H1 (cell line): ENCODE measurements around the gene ERAP2. TPM values are rescaled to one million over a fixed set of nuclear protein-coding genes. Genes with fewer than 3 reads are reported as not detected.
A peak's percentile ranks its signal among the peaks of the same experiment; 100 is the strongest.

Experiments used
- CTCF ChIA-PET: fragments of 300-600 bp; sonication (Branson Sonifier 250); formaldehyde crosslinking; loops from one replicate; lab custom pipeline; 2021; ENCODE audit not compliant: partially characterized antibody; lab: Charles Lee
- POLR2A ChIA-PET: fragments of 300-600 bp; sonication (Branson Sonifier 250); formaldehyde crosslinking; loops from one replicate; lab custom pipeline; 2021; ENCODE audit warnings: inconsistent platforms; ENCODE audit not compliant: partially characterized antibody; lab: Charles Lee
- DNase-seq, 2 experiments: peaks; one replicate each; pipeline versions ENCODE4 v3.0.0 to v3.0.0-alpha.2; 2010 to 2022; ENCODE audit warnings: low spot score in 2 of 2, low read depth in 1 of 2, mixed read lengths in 1 of 2
- FAIRE-seq: peaks from 2 replicates; lab custom pipeline; 2011; peaks lifted over from hg19 to GRCh38; lab: Jason Lieb, UNC
- H2AFZ ChIP-seq: 2 replicates; pipeline ENCODE4 v1.8.1; 2012; ENCODE audit warnings: low read length, inconsistent platforms
- H2AK5ac ChIP-seq: 2 replicates; pipeline ENCODE4 v1.6.1; 2013; ENCODE audit warnings: low read depth, low read length
- H2BK120ac ChIP-seq: replicated peaks from 2 replicates; pipeline ENCODE3; 2013; ENCODE audit warnings: low read depth, low read length, inconsistent platforms
- H2BK12ac ChIP-seq: 2 replicates; pipeline ENCODE4 v1.6.1; 2013; ENCODE audit warnings: low read depth, low read length
- H2BK15ac ChIP-seq: 2 replicates; pipeline ENCODE4 v1.6.1; 2013; ENCODE audit warnings: low read length
- H2BK20ac ChIP-seq: 2 replicates; pipeline ENCODE4 v1.6.1; 2013; ENCODE audit warnings: low read length
- H2BK5ac ChIP-seq: 2 replicates; pipeline ENCODE4 v1.6.1; 2013; ENCODE audit warnings: low read depth, low read length
- H3K14ac ChIP-seq: 2 replicates; pipeline ENCODE4 v1.6.1; 2013; ENCODE audit warnings: inconsistent platforms; ENCODE audit not compliant: insufficient read length
- H3K18ac ChIP-seq: 2 replicates; pipeline ENCODE4 v1.6.1; 2013; ENCODE audit warnings: low read length; ENCODE audit errors: extremely low read depth
- H3K23ac ChIP-seq: 2 replicates; pipeline ENCODE4 v1.6.1; 2013; ENCODE audit warnings: inconsistent platforms; ENCODE audit not compliant: insufficient read length
- H3K23me2 ChIP-seq: 2 replicates; pipeline ENCODE4 v1.6.1; 2013; ENCODE audit warnings: low read depth, low read length
- H3K27ac ChIP-seq: 2 replicates; pipeline ENCODE4 v1.6.1; 2011; ENCODE audit warnings: low read depth, low read length, inconsistent platforms
- H3K27me3 ChIP-seq, 4 experiments: replicated peaks in 1 of 4; 1 replicate in 1 of 4; 2 replicates in 3 of 4; pipeline versions ENCODE4 v1.6.1 to v1.8.1; 2011 to 2013; ENCODE audit warnings: low read length in 3 of 4, mild to moderate bottlenecking in 3 of 4, inconsistent platforms in 2 of 4, mixed read lengths in 2 of 4, moderate library complexity in 1 of 4; ENCODE audit not compliant: control insufficient read depth in 3 of 4, insufficient read depth in 3 of 4; ENCODE audit errors: extremely low read depth in 1 of 4
- H3K36me3 ChIP-seq, 4 experiments: 2 replicates each; pipeline versions ENCODE4 v1.6.1 to v1.8.1; 2011 to 2013; ENCODE audit warnings: mild to moderate bottlenecking in 4 of 4, low read length in 3 of 4, moderate library complexity in 2 of 4, control low read depth in 1 of 4, inconsistent platforms in 1 of 4; ENCODE audit not compliant: insufficient read depth in 4 of 4, control insufficient read depth in 2 of 4
- H3K4ac ChIP-seq: replicated peaks from 2 replicates; pipeline ENCODE3; 2013; ENCODE audit warnings: low read length, low read depth, mixed read lengths, inconsistent platforms; ENCODE audit not compliant: insufficient read length
- H3K4me1 ChIP-seq, 4 experiments: replicated peaks in 1 of 4; 1 replicate in 1 of 4; 2 replicates in 3 of 4; pipeline versions ENCODE4 v1.6.1 to v1.8.1; 2011 to 2013; ENCODE audit warnings: low read length in 3 of 4, inconsistent platforms in 2 of 4, mixed read lengths in 1 of 4; ENCODE audit not compliant: insufficient read depth in 4 of 4, control insufficient read depth in 3 of 4
- H3K4me2 ChIP-seq, 2 experiments: 2 replicates each; pipeline versions ENCODE4 v1.6.1 to v1.8.1; 2011 to 2013; ENCODE audit warnings: low read depth in 2 of 2, low read length in 2 of 2, control low read depth in 1 of 2, inconsistent platforms in 1 of 2, mild to moderate bottlenecking in 1 of 2; ENCODE audit not compliant: insufficient read depth in 1 of 2
- H3K4me3 ChIP-seq, 4 experiments: fragments of 200-600, 300-600 bp in 1 of 4; sonication (generic), shearing (Covaris generic), sonication (Bioruptor Twin) in 1 of 4; 2 replicates each; pipeline versions ENCODE4 v1.5.1 to v1.8.1; 2011 to 2016; ENCODE audit warnings: low read length in 4 of 4, low read depth in 3 of 4, control low read depth in 2 of 4, inconsistent platforms in 2 of 4, mild to moderate bottlenecking in 2 of 4, mixed read lengths in 1 of 4, moderate library complexity in 1 of 4; ENCODE audit not compliant: insufficient read depth in 2 of 4; ENCODE audit errors: extremely low read depth in 1 of 4
- H3K56ac ChIP-seq: replicated peaks from 2 replicates; pipeline ENCODE3; 2013; ENCODE audit warnings: low read depth, mild to moderate bottlenecking, mixed read lengths, low read length, inconsistent platforms; ENCODE audit not compliant: insufficient read length
- H3K79me1 ChIP-seq: 2 replicates; pipeline ENCODE4 v1.6.1; 2013; ENCODE audit warnings: low read depth, low read length, control low read depth
- H3K79me2 ChIP-seq, 2 experiments: 2 replicates each; pipeline versions ENCODE4 v1.6.1 to v1.8.1; 2012 to 2013; ENCODE audit warnings: low read length in 2 of 2, mild to moderate bottlenecking in 2 of 2, inconsistent platforms in 1 of 2; ENCODE audit not compliant: insufficient read depth in 2 of 2, control insufficient read depth in 1 of 2
- H3K9ac ChIP-seq, 4 experiments: replicated peaks in 1 of 4; 1 replicate in 1 of 4; 2 replicates in 3 of 4; pipeline versions ENCODE4 v1.6.1 to v1.8.1; 2011 to 2013; ENCODE audit warnings: low read depth in 3 of 4, low read length in 3 of 4, control low read depth in 2 of 4, mild to moderate bottlenecking in 2 of 4, moderate library complexity in 2 of 4, inconsistent platforms in 1 of 4; ENCODE audit errors: extremely low read depth in 1 of 4
- H3K9me3 ChIP-seq, 2 experiments: 2 replicates each; pipeline versions ENCODE4 v1.6.1 to v1.8.1; 2012 to 2013; ENCODE audit warnings: mild to moderate bottlenecking in 2 of 2, moderate library complexity in 2 of 2, control low read depth in 1 of 2, inconsistent platforms in 1 of 2, low read depth in 1 of 2, low read length in 1 of 2, mixed read lengths in 1 of 2; ENCODE audit not compliant: insufficient read depth in 2 of 2
- H4K20me1 ChIP-seq, 2 experiments: replicated peaks in 1 of 2; 2 replicates each; pipeline versions ENCODE3 to v1.8.1; 2011 to 2013; ENCODE audit warnings: inconsistent platforms in 2 of 2, low read length in 2 of 2, mild to moderate bottlenecking in 1 of 2; ENCODE audit not compliant: insufficient read depth in 2 of 2, control insufficient read depth in 1 of 2
- H4K5ac ChIP-seq: 2 replicates; pipeline ENCODE4 v1.6.1; 2013; ENCODE audit warnings: low read length, low read depth, mixed read lengths, inconsistent platforms; ENCODE audit not compliant: insufficient read length
- H4K8ac ChIP-seq: 2 replicates; pipeline ENCODE4 v1.8.0; 2013; ENCODE audit warnings: mild to moderate bottlenecking, moderate library complexity, low read length, inconsistent platforms; ENCODE audit not compliant: insufficient read depth; ENCODE audit errors: extremely low read depth
- H4K91ac ChIP-seq: replicated peaks from 2 replicates; pipeline ENCODE3; 2013; ENCODE audit warnings: low read length, mixed read lengths, inconsistent platforms; ENCODE audit not compliant: insufficient read length
- CEBPB ChIP-seq: IDR thresholded peaks from 2 replicates; pipeline ENCODE4 v1.6.1; 2012; ENCODE audit warnings: low read depth, low read length
- CTBP2 ChIP-seq: IDR thresholded peaks from 2 replicates; pipeline ENCODE4 v1.7.0; 2011; ENCODE audit warnings: borderline replicate concordance, mild to moderate bottlenecking, moderate library complexity, mixed read lengths, low read length; ENCODE audit not compliant: insufficient read depth, insufficient read length
- CTCF ChIP-seq, 3 experiments: IDR thresholded peaks; 1 replicate in 2 of 3; 2 replicates in 1 of 3; pipeline versions ENCODE4 v1.5.1 to v1.6.1; 2011; ENCODE audit warnings: low read length in 3 of 3, mild to moderate bottlenecking in 3 of 3, inconsistent platforms in 2 of 3, low read depth in 1 of 3, moderate library complexity in 1 of 3; ENCODE audit not compliant: insufficient read depth in 1 of 3; ENCODE audit errors: control extremely low read depth in 1 of 3
- FOSL1 ChIP-seq: IDR thresholded peaks from 2 replicates; pipeline ENCODE4 v1.6.1; 2011; ENCODE audit warnings: mild to moderate bottlenecking, low read depth, low read length, moderate library complexity; ENCODE audit not compliant: insufficient read depth
- HDAC2 ChIP-seq, 2 experiments: fragments of 300-600 bp in 1 of 2; sonication (generic) in 1 of 2; IDR thresholded peaks; 2 replicates each; pipeline ENCODE4 v1.6.1; 2011 to 2012; ENCODE audit warnings: low read depth in 2 of 2, low read length in 2 of 2, mild to moderate bottlenecking in 2 of 2, moderate library complexity in 2 of 2, borderline replicate concordance in 1 of 2, inconsistent platforms in 1 of 2
- KDM1A ChIP-seq: fragments of 200-600, 300-600 bp; sonication (generic); IDR thresholded peaks from 2 replicates; pipeline ENCODE4 v1.7.1; 2016; ENCODE audit warnings: mild to moderate bottlenecking, low read length, borderline replicate concordance
- SIRT6 ChIP-seq: IDR thresholded peaks from one replicate; pipeline ENCODE4 v1.7.1; 2012; ENCODE audit warnings: low read length, inconsistent platforms
- TAF1 ChIP-seq: IDR thresholded peaks from 2 replicates; pipeline ENCODE4 v1.6.1; 2011; ENCODE audit warnings: mild to moderate bottlenecking, low read depth, low read length
- YY1 ChIP-seq: IDR thresholded peaks from 2 replicates; pipeline ENCODE4 v1.6.1; 2011; ENCODE audit warnings: low read depth, mild to moderate bottlenecking, low read length
- WGBS, 2 experiments: shearing (Covaris generic) in 1 of 2; methylation state at CpG; one replicate each; pipeline versions ENCODE4 v1.1.6 to v1.1.7; 2013 to 2015; ENCODE audit warnings: low lambda C conversion rate in 2 of 2, mixed read lengths in 2 of 2, inconsistent platforms in 1 of 2, low coverage in 1 of 2, missing lambda C conversion rate in 1 of 2; ENCODE audit not compliant: insufficient replicate concordance in 2 of 2, insufficient coverage in 1 of 2, insufficient read length in 1 of 2; ENCODE audit errors: extremely low coverage in 1 of 2, missing lambda C conversion rate in 1 of 2; 5-methylcytosine and 5-hydroxymethylcytosine counted together
- long read RNA-seq, 2 experiments: library from RNA in 1 of 2; library from capped mRNA in 1 of 2; stranded (forward); transcript quantifications; one replicate each; pipeline ENCODE4 v2.0.0, GENCODE V29; 2021; ENCODE audit warnings: inconsistent platforms in 1 of 2
- polyA minus RNA-seq, 3 experiments: library from RNA; depleted of rRNA, polyadenylated mRNA; stranded (reverse); fragments of >200 nt; gene quantifications; 1 replicate in 2 of 3; 2 replicates in 1 of 3; pipeline ENCODE4 v1.2.3, GENCODE V29; 2011
- polyA plus RNA-seq, 7 experiments: library from polyadenylated mRNA; depleted of rRNA in 3 of 7; stranded (reverse) in 5 of 7; unstranded in 2 of 7; fragments of >200 nt in 5 of 7; fragments of 200-250 nt in 2 of 7; gene quantifications; 1 replicate in 5 of 7; 2 replicates in 1 of 7; 4 replicates in 1 of 7; pipeline versions ENCODE4 v1.2.1 to v1.2.3, GENCODE V29; 2011 to 2013; ENCODE audit warnings: missing spikeins in 2 of 7, mixed read lengths in 2 of 7
- total RNA-seq: library from RNA; stranded (reverse); fragmentation: NEBNext Ultra II Directional; extraction: Animal tissue kit (Norgen Biotek cat#: 25700); gene quantifications from 2 replicates; pipeline ENCODE4 v1.2.1, GENCODE V29; 2021

Gene ERAP2
- total RNA-seq (not detected in 2 replicates), polyA plus RNA-seq (2011; rRNA removed) (0.03 and 0.14 TPM in 2 replicates), polyA minus RNA-seq (2011; rRNA and poly(A)+ RNA removed) (0.57 and 1.00 TPM in 2 replicates)
- 0.17 TPM for polyA plus RNA-seq (2011; cell fraction: cytosol; rRNA removed)
- 0.06 TPM for polyA plus RNA-seq (2011; cell fraction: nucleus; rRNA removed)
- 0.11 to 0.60 TPM (median 0.14 TPM) in 4 replicates for polyA plus RNA-seq (2012, experiment 1 of 2)
- not detected for polyA plus RNA-seq (2012, experiment 2 of 2)
- polyA plus RNA-seq (2013, experiment 1 of 2), result 0.14 TPM
- polyA plus RNA-seq (2013, experiment 2 of 2), result 0.18 TPM
- not detected for polyA minus RNA-seq (2011; cell fraction: cytosol; rRNA and poly(A)+ RNA removed)
- polyA minus RNA-seq (2011; cell fraction: nucleus; rRNA and poly(A)+ RNA removed), result 1.3 TPM
- long read RNA-seq, experiment 1, result 0 reads
- long read RNA-seq, experiment 2, result 0 reads

GRCh38 chr5:96876292-96876850 is at the start of gene ERAP2:
ERAP2 (plus strand) TSS chr5:96876500; CDS start chr5:96879686, 3,186 bp downstream.
- Histone ChIP-seq H3K79me1 (no peaks in the 10 kb centered on the region), H3K27ac (no peak within 1 kb of the TSS), H2BK15ac (no peak within 1 kb of the TSS), H3K4me1 (no peaks in the 10 kb centered on the region; a peak in 1 of 7 replicates), H3K23ac (no peak within 1 kb of the TSS), H3K36me3 (no peaks in the 10 kb centered on the region), H3K4me3 (no peak within 1 kb of the TSS), H3K9ac (no peak within 1 kb of the TSS), H2BK120ac (no peak within 1 kb of the TSS), H3K27me3 (no peaks in the 10 kb centered on the region), H4K8ac (no peak within 1 kb of the TSS), H4K5ac (no peak within 1 kb of the TSS), H3K4ac (no peak within 1 kb of the TSS), H2BK12ac (no peak within 1 kb of the TSS), H2BK5ac (no peak within 1 kb of the TSS), H2AK5ac (no peak within 1 kb of the TSS), H3K18ac (no peak within 1 kb of the TSS), H3K56ac (no peak within 1 kb of the TSS), H4K91ac (no peak within 1 kb of the TSS), H3K4me2 (no peak within 1 kb of the TSS), H3K23me2 (no peaks in the 10 kb centered on the region), H2AFZ (peak within 1 kb of the TSS; percentile 79), H2BK20ac (no peak within 1 kb of the TSS), H3K79me2 (no peaks in the 10 kb centered on the region), H3K14ac (no peak within 1 kb of the TSS), H3K9me3 (no peaks in the 10 kb centered on the region), H4K20me1 (no peaks in the 10 kb centered on the region)
- CTCF ChIA-PET, result interaction anchor here (1.3 to 2.0 kb wide), 4 partner anchors 9 to 266 kb away, joined by 3 to 19 read pairs (median 5); partner anchors contain the start of gene LIX1
- FAIRE-seq (no peak), DNase-seq (no peak)
- POLR2A ChIA-PET, result no interaction called here
- 86% methylated on average over 6 of the region's 6 CpGs; no CpG with 5 or more reads in 1 of the 2 experiments for WGBS, 2 experiments
- no peak for TF ChIP-seq CTCF (IDR thresholded peaks at IDR 0.05; ENCODE audit: control extremely low read depth in 1 of 3, insufficient read depth in 1 of 3, low read depth in 1 of 3, low read length in 3 of 3)
- TF ChIP-seq YY1, result no peak
- TF ChIP-seq TAF1, result no peak
- TF ChIP-seq SIRT6, result no peak
- no peak for TF ChIP-seq FOSL1
- TF ChIP-seq CTBP2, result no peak
- no peak for TF ChIP-seq KDM1A
- no peak for TF ChIP-seq CEBPB
- no peak for TF ChIP-seq HDAC2 (IDR thresholded peaks at IDR 0.05; ENCODE audit: borderline replicate concordance in 1 of 2, low read depth in 2 of 2, low read length in 2 of 2)
